CD4-positive, alpha-beta T cell treated with Interferon alpha-2 for 1 hour (primary cell): Measurements from ENCODE around the gene KIAA1586.
"Not testable (repeated sequence)": the region's sequence is repeated elsewhere in the genome, so short reads cannot be mapped to it uniquely, and the experiment has no call there.

Source experiments
- DNase-seq, 2 donors: peaks; one replicate each; pipeline ENCODE4 v3.0.0-alpha.2; 2020 to 2022

Gene KIAA1586

GRCh38 chr6:57047257-57047585, 728 bp downstream of the KIAA1586 start:
- DNase-seq, result not testable (repeated sequence)

- not testable (repeated sequence) for DNase-seq
These were observed 1.4 kb downstream of the KIAA1586 start for GRCh38 chr6:57047859-57048258.

DNA sequence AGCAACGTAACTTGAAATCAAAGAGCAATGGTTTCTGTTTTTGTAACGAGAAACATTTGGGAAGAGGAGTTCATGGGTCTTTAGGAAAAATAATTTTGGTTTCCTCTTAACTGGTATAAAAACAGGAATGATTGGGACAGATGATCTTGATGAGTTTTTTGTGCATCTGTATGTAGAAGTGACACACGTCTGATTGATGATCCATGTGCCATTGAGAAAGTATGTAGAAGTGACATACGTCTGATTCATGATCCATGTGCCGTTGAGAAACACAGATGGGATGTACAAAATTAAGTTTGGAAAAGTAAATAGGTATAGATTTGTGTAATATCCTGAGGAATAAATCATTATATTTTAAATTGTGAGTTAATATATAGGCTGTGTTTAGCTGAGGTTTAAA, 2.1 kb downstream of the KIAA1586 start:
- DNase-seq, result no peak

GRCh38 chr6:57063847-57064246, 17.4 kb downstream of the KIAA1586 start:
- DNase-seq, result no peak

GRCh38 chr6:57064809-57065208, 18.3 kb downstream of the KIAA1586 start:
- DNase-seq, result no peak

GRCh38 chr6:57068061-57068460, 21.6 kb downstream of the KIAA1586 start:
- no peak for DNase-seq

GRCh38 chr6:57069228-57069627, 22.7 kb downstream of the KIAA1586 start:
- DNase-seq, result no peak

DNA sequence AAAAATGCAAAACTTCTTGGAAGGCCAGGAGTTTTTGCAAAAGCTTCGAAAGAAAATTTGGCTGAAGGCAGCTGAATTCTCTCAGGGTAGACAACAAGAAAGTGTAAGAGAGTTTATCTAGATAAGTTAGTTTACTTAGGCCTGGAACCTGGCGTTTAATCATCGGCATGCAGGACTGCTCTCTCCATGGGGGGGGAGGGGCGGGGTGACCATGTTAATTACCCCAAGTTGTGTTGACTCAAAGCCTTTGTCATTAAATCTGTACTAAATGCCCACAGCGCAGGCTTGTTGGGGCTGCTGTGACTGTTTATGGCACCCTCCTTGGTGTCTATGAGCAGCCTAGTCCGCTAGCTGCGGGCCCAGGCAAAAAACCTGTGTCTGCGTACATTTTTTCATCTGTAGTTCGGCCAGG, 23.4 kb downstream of the KIAA1586 start:
- DNase-seq, result no peak

DNA sequence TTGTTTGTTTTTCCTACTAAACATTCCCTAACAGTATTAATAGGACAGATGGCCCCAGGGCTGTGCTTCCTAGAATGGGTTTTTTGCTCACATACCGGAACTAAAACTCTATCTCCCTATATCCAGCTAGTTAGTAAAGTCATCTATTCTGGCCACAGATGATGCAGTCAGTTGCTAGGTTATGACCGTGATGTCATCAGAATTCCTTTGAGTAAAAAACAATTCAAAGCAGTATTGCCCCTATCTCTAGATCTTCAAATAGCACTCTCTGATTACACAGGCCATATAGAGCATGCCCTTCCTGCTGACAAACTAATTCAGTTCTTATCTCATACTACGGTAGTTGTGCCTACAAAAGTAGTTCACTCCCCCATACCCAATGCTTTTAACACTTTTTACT, 25.6 kb downstream of the KIAA1586 start:
- DNase-seq, result no peak

DNA sequence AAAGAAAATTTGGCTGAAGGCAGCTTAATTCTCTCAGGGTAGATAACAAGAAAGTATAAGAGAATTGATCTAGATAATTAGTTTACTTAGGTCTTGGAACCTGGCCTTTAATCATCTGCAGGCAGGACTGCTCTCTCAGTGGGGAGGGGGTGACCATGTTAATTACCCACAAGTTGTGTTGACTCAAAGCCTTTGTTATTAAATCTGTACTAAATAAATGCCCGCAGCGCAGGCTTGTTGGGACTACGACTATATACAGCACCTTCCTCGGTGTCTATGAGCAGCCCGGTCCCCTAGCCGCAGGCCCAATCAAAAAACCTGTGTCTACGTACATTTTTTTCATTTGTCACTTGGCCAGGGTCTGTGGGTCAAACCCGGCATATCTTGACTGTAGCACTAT, 27.9 kb downstream of the KIAA1586 start:
- DNase-seq, result no peak

DNA sequence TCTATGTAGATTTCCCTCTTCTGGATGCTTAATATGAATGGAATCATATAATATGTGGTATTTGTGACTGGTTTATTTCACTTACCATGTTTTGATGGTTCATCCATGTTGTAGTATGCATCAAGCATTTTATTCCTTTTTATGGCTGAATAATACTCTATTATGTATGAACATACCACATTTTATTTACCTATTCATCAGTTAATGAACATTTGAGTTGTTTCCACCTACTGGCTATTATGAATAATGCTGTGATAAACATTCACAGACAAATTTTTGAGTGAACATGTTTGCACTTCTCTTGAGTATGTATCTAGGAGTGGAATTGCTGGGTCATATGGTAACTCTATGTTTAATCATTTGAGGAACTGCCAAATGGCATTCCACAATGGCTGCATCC, 28.6 kb downstream of the KIAA1586 start:
- no peak for DNase-seq

DNA sequence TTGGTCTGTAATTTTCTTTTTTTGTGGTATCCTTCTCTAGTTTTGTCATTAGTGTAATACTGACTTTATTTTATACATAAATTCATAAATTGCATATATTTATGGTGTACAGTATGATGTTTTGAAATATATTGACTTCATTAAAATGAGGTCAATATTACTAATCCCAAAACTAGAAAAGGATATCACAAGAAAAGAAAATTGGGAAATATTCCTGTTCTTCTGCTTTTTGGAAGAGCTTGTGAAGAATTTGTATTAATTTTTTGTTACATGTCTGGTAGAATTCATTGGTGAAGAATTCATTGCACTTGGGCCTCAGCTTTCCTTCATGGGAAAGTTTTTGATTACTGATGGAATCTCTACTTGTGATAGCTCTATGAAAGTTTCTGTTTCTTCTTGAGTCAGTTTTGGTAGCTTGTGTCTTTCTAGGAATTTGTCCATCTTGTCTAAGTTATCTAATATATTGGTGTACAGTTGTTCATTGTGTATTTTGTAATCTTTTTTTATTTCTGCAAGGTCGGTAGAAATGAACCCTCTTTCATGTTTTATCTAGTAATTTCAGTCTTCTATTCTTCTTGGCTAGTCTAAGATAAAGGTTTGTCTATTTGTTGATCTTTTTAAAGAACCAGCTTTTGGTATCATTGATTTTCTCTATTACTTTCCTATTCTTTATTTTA, 32.2 kb downstream of the KIAA1586 start:
- no peak for DNase-seq

- DNase-seq, result no peak
These were observed 39.0 kb downstream of the KIAA1586 start for GRCh38 chr6:57085471-57085870.

GRCh38 chr6:57086843-57087242, 40.4 kb downstream of the KIAA1586 start:
- no peak for DNase-seq

GRCh38 chr6:57087916-57088315, 41.4 kb downstream of the KIAA1586 start:
- DNase-seq, result no peak

DNA sequence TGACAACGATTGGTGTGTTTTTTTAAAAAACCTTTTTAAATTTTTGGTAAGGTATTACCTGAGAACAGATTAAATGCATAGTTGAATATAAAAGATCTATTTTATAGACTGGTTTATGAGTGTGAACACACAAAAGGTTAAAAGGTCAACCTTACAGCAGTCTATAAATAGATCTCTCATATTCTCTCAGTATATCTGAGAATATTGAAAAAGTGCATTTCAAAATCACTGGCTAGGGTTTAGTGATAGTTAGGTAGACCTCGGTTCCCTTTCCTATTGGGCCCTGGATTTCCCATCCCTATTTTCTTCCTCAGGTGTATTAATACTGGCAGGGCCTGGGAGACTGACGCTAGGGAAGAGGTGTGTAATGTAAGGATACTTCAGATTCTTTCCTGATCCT, 42.8 kb downstream of the KIAA1586 start:
- no peak for DNase-seq

DNA sequence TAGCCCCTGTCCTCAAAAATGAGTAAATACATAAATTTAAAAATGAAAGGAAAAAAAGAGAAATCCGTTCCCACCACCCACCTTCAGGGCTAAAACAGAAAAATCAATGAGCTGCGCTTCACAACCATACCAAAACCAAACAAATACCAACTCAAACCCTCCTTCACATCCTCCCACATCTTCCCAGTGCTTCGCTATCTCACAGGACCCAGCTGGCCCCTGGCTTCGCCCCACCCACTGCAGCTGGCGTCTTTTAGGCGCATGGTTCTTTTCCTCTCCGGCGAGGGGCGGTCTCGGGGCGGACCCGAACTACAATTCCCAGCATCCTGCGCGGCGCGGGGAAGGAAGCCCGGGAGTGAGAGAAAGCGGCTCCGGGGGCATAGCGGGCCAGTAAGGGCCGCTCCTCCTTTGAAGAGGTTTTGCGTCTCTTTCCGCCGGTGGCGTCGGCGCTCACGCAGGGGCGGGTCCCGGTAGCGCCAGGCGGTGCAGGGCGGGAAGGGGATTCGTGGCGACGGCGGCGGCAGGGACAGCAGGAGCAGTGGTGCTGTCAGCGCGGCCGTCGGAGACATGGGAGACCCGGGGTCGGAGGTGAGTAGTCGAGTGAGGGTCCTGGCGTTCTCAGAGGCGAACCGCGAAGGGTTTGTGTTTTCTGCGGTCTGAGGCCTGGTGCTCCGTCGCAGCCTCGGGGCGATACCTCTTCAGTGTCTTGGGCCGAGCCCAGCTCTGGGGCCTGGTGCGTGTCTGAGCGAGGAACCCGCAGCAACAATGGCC, 43.4 kb downstream of the KIAA1586 start, which contains the start of gene ZNF451:
Gene ZNF451, plus strand, starts transcription at position 502 of the 771 bp plus-strand sequence. Its CDS starts 66 bp downstream, at position 568.
- peak; percentile 95 to 96 for DNase-seq

GRCh38 chr6:57090458-57091067, 44.1 kb downstream of the KIAA1586 start:
- DNase-seq, result not testable (repeated sequence)

GRCh38 chr6:57091375-57091774, 44.9 kb downstream of the KIAA1586 start:
- not testable (repeated sequence) for DNase-seq

GRCh38 chr6:57094689-57095088, 48.2 kb downstream of the KIAA1586 start:
- DNase-seq, result no peak

DNA sequence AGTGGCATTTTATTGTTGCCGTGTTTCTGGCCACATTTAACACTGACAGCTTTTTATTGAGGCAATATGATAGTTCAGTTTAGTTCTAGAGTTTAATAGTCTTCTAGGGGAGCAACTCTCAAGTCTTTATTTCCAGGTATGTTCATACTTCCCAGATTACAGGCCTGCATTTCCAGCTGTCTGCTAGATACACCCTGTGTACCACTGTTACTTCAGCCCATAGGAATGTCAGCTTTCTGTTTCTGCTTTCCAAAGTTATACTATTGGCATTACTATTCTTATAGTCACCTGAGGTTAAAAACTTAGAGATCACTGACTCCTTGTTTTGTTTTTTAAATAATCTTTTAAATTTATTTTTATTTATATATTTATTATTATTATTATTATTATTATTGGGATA, 51.1 kb downstream of the KIAA1586 start:
- no peak for DNase-seq

- no peak for DNase-seq
These were observed 56.5 kb downstream of the KIAA1586 start for GRCh38 chr6:57102976-57103375.

- no peak for DNase-seq
These were observed 57.8 kb downstream of the KIAA1586 start for GRCh38 chr6:57104336-57104735.
